ENCODE measurements around the gene VPS13A. TPM values are rescaled to one million over a fixed set of nuclear protein-coding genes. Genes with fewer than 3 reads are reported as not detected.
A peak's percentile ranks its signal among the peaks of the same experiment; 100 is the strongest.

VPS13A gene
- total RNA-seq (10 to 100 TPM; 19.3 to 58.3 TPM), polyA plus RNA-seq (10 to 100 TPM in 1 of 2 donors, 1 to 10 TPM in 1; 3.7 to 20.1 TPM)
- long read RNA-seq, donor 1, partial matches to known transcripts = 0 of 3 reads
- long read RNA-seq, donor 1, other reads (novel, unspliced or antisense) = 0 of 3 reads
- long read RNA-seq, donor 2 = 0 reads
- long read RNA-seq, donor 3, partial matches to known transcripts = 0 of 1 reads
- long read RNA-seq, donor 3, other reads (novel, unspliced or antisense) = 0 of 1 reads
- long read RNA-seq, donor 4, partial matches to known transcripts = 0 of 1 reads
- long read RNA-seq, donor 4, other reads (novel, unspliced or antisense) = 0 of 1 reads
- long read RNA-seq, donor 5, transcript VPS13A-211 (5 exons, 1,155 nt) = major isoform, 6 of 6 reads
- long read RNA-seq, donor 5, partial matches to known transcripts = 0 of 6 reads
- long read RNA-seq, donor 5, other reads (novel, unspliced or antisense) = 0 of 6 reads

GRCh38 chr9:77177143-77177893 is at the start of gene VPS13A:
Gene VPS13A, plus strand, starts transcription at chr9:77177534. Its CDS starts 171 bp downstream, at chr9:77177705.
- H3K4me3 ChIP-seq = peak within 1 kb of the TSS; percentile 63
- no peak for TF ChIP-seq CTCF (IDR thresholded peaks at IDR 0.05; ENCODE audit: control extremely low read depth, extremely low read depth)
- peak within 1 kb of the TSS; percentile 78 to 93 for H3K27ac ChIP-seq (ENCODE audit: low read depth in 1 of 2, low read length in 1 of 2)
- no peaks in the 10 kb centered on the region for H3K27me3 ChIP-seq (ENCODE audit: control insufficient read depth in 3 of 3, insufficient read depth in 3 of 3, low read length in 2 of 3)
- WGBS, 2 donors = 0% methylated on average over 70 to 89 of the region's 89 CpGs
- H3K9me3 ChIP-seq (ENCODE audit: control insufficient read depth in 4 of 4, insufficient read depth in 3 of 4, low read length in 3 of 4) = no peaks in the 10 kb centered on the region
- peaks cover 0 to 13% (median 3%) of the 10 kb centered on the region in 5 donors for H3K4me1 ChIP-seq (ENCODE audit: control insufficient read depth in 5 of 5, insufficient read depth in 5 of 5, low read length in 5 of 5)
- H3K36me3 ChIP-seq (ENCODE audit: control insufficient read depth in 4 of 4, insufficient read depth in 4 of 4, low read length in 4 of 4) = no peaks in the 10 kb centered on the region
- DNase-seq (peak; percentile 91 to 95 (median 93)), ATAC-seq (ENCODE audit: insufficient read depth, low FRiP score) (peak; percentile 96)
- H3K9ac ChIP-seq (ENCODE audit: insufficient read depth in 1 of 2, low read length in 2 of 2) = peak within 1 kb of the TSS; percentile 68 to 70

- Histone ChIP-seq H3K36me3 (ENCODE audit: control insufficient read depth in 4 of 4, insufficient read depth in 4 of 4, low read length in 4 of 4) (no peaks in the 10 kb centered on the region), H3K9ac (ENCODE audit: insufficient read depth in 1 of 2, low read length in 2 of 2) (no peak overlapping the region), H3K4me3 (no peak overlapping the region), H3K4me1 (ENCODE audit: control insufficient read depth in 5 of 5, insufficient read depth in 5 of 5, low read length in 5 of 5) (no peaks in the 10 kb centered on the region), H3K27ac (ENCODE audit: low read depth in 1 of 2, low read length in 1 of 2) (no peak overlapping the region), H3K9me3 (ENCODE audit: control insufficient read depth in 4 of 4, insufficient read depth in 3 of 4, low read length in 3 of 4) (peaks cover 0 to 6% (median 1%) of the 10 kb centered on the region in 4 donors), H3K27me3 (ENCODE audit: control insufficient read depth in 3 of 3, insufficient read depth in 3 of 3, low read length in 2 of 3) (no peaks in the 10 kb centered on the region)
- DNase-seq (no peak), ATAC-seq (ENCODE audit: insufficient read depth, low FRiP score) (no peak)
- no peak for TF ChIP-seq CTCF (IDR thresholded peaks at IDR 0.05; ENCODE audit: control extremely low read depth, extremely low read depth)
- WGBS, 2 donors = 64 to 79% methylated on average over 1 of the region's 1 CpG
These were observed 49.1 kb upstream of the VPS13A start for GRCh38 chr9:77128125-77128789.

GRCh38 chr9:77131399-77131798 is 45.9 kb upstream of the VPS13A start:
- DNase-seq = no peak
- H3K9me3 ChIP-seq (ENCODE audit: control insufficient read depth in 4 of 4, insufficient read depth in 3 of 4, low read length in 3 of 4) = peaks cover 0 to 3% (median 1%) of the 10 kb centered on the region in 4 donors
- no peaks in the 10 kb centered on the region for H3K36me3 ChIP-seq (ENCODE audit: control insufficient read depth in 4 of 4, insufficient read depth in 4 of 4, low read length in 4 of 4)
- no peaks in the 10 kb centered on the region for H3K4me1 ChIP-seq (ENCODE audit: control insufficient read depth in 5 of 5, insufficient read depth in 5 of 5, low read length in 5 of 5)
- H3K27me3 ChIP-seq (ENCODE audit: control insufficient read depth in 3 of 3, insufficient read depth in 3 of 3, low read length in 2 of 3) = no peaks in the 10 kb centered on the region
- H3K27ac ChIP-seq (ENCODE audit: low read depth in 1 of 2, low read length in 1 of 2) = no peak overlapping the region
- H3K9ac ChIP-seq (ENCODE audit: insufficient read depth in 1 of 2, low read length in 2 of 2) = no peak overlapping the region
- H3K4me3 ChIP-seq = no peak overlapping the region
- ATAC-seq (ENCODE audit: insufficient read depth, low FRiP score) = no peak
- 34 to 40% methylated on average over 5 of the region's 5 CpGs for WGBS, 2 donors
- TF ChIP-seq CTCF (IDR thresholded peaks at IDR 0.05; ENCODE audit: control extremely low read depth, extremely low read depth) = no peak

All from lung (tissue), 16 donors.